ENCODE measurements around the gene LRRN3. TPM values are rescaled to one million over a fixed set of nuclear protein-coding genes. Genes with fewer than 3 reads are reported as not detected.

The LRRN3 gene
- total RNA-seq, 2 experiments from 2014 or later = 32.5 to 34.8 TPM

GRCh38 chr7:111047595-111047994 is 43.3 kb upstream of the LRRN3 start:
- POLR2A ChIA-PET = no interaction called here
- H3K9me3 Mint-ChIP-seq = no peaks in the 10 kb centered on the region
- TF ChIP-seq CTCF (IDR thresholded peaks at IDR 0.05) = no peak

GRCh38 chr7:111049971-111050680 is 40.8 kb upstream of the LRRN3 start:
- H3K36me3 Mint-ChIP-seq (ENCODE audit: low read depth) = no peaks in the 10 kb centered on the region

More at GRCh38 chr7:111047595-111047994, 43.3 kb upstream of the LRRN3 start:
- intact Hi-C loops (cut with micrococcal nuclease) = no loop called here
- no peaks in the 10 kb centered on the region for H3K36me3 Mint-ChIP-seq (ENCODE audit: low read depth)
- no peak overlapping the region for H3K4me3 Mint-ChIP-seq
- no peak overlapping the region for H3K27ac Mint-ChIP-seq
- ATAC-seq (no peak), DNase-seq (no peak)
- H3K27me3 Mint-ChIP-seq = no peaks in the 10 kb centered on the region
- H3K4me1 Mint-ChIP-seq (ENCODE audit: low read depth) = peaks cover 28% of the 10 kb centered on the region
- CTCF ChIA-PET = no interaction called here

GRCh38 chr7:111050875-111051416 is 40.0 kb upstream of the LRRN3 start:
- ChIA-PET POLR2A (interaction anchor here (0.7 kb wide), 1 partner anchor 18 kb away, joined by 3 read pairs; no protein-coding TSS in a partner anchor), CTCF (no interaction called here)
- intact Hi-C loops (cut with micrococcal nuclease) = no loop called here
- Mint-ChIP-seq H3K4me3 (no peak overlapping the region), H3K27me3 (no peaks in the 10 kb centered on the region), H3K27ac (no peak overlapping the region), H3K9me3 (no peaks in the 10 kb centered on the region), H3K36me3 (ENCODE audit: low read depth) (no peaks in the 10 kb centered on the region), H3K4me1 (ENCODE audit: low read depth) (peaks cover 38% of the 10 kb centered on the region)
- ATAC-seq (no peak), DNase-seq (no peak)
- TF ChIP-seq CTCF (IDR thresholded peaks at IDR 0.05) = no peak

More at GRCh38 chr7:111049971-111050680, 40.8 kb upstream of the LRRN3 start:
- no peak overlapping the region for H3K4me3 Mint-ChIP-seq
- H3K4me1 Mint-ChIP-seq (ENCODE audit: low read depth) = peaks cover 34% of the 10 kb centered on the region
- no peaks in the 10 kb centered on the region for H3K9me3 Mint-ChIP-seq
- no peak overlapping the region for H3K27ac Mint-ChIP-seq
- intact Hi-C loops (cut with micrococcal nuclease) = no loop called here
- ATAC-seq (no peak), DNase-seq (no peak)
- no peaks in the 10 kb centered on the region for H3K27me3 Mint-ChIP-seq
- POLR2A ChIA-PET = interaction anchor here (0.7 kb wide), 1 partner anchor 17 kb away, joined by 3 read pairs; no protein-coding TSS in a partner anchor
- CTCF ChIA-PET = no interaction called here
- no peak for TF ChIP-seq CTCF (IDR thresholded peaks at IDR 0.05)

- ATAC-seq = no peak
Observed at GRCh38 chr7:111051832-111052231, 39.1 kb upstream of the LRRN3 start.

More at GRCh38 chr7:111051832-111052231, 39.1 kb upstream of the LRRN3 start:
- Mint-ChIP-seq H3K27me3 (no peaks in the 10 kb centered on the region), H3K4me3 (no peak overlapping the region), H3K27ac (no peak overlapping the region), H3K4me1 (ENCODE audit: low read depth) (peaks cover 35% of the 10 kb centered on the region), H3K36me3 (ENCODE audit: low read depth) (no peaks in the 10 kb centered on the region), H3K9me3 (no peaks in the 10 kb centered on the region)
- TF ChIP-seq CTCF (IDR thresholded peaks at IDR 0.05) = no peak
- intact Hi-C loops (cut with micrococcal nuclease) = no loop called here
- POLR2A ChIA-PET = no interaction called here
- DNase-seq = no peak
- CTCF ChIA-PET = interaction anchor here (1.0 kb wide), 1 partner anchor 75 kb away, joined by 3 read pairs; no protein-coding TSS in a partner anchor

Data from activated CD8-positive, alpha-beta T cell treated with anti-CD3 and anti-CD28 coated beads for 36 hours (primary cell).